Prostate gland (tissue), 2 donors: ENCODE results near the gene SLC25A17. TPM values are rescaled to one million over a fixed set of nuclear protein-coding genes. Genes with fewer than 3 reads are reported as not detected.
"Not testable (repeated sequence)": the region's sequence is repeated elsewhere in the genome, so short reads cannot be mapped to it uniquely, and the experiment has no call there.

Experiments used
- DNase-seq: peaks from one replicate; pipeline ENCODE4 v3.0.0-alpha.2; 2019; ENCODE audit warnings: low spot score
- H3K27ac ChIP-seq, 2 donors: fragments of 200-600 bp; sonication (generic); 2 replicates each; pipeline ENCODE4 v1.5.1; 2017 to 2019
- H3K27me3 ChIP-seq: fragments of 200-600 bp; sonication (generic); replicated peaks from 2 replicates; pipeline ENCODE4 v1.5.1; 2019; ENCODE audit not compliant: insufficient read depth
- H3K36me3 ChIP-seq, 2 donors: fragments of 200-600 bp; sonication (generic); 1 replicate in 1 of 2; 2 replicates in 1 of 2; pipeline versions ENCODE4 v1.5.1 to v1.8.1; 2017 to 2019
- H3K4me1 ChIP-seq: fragments of 200-600 bp; sonication (generic); replicated peaks from 2 replicates; pipeline ENCODE4 v1.5.1; 2019
- H3K4me3 ChIP-seq, 2 donors: fragments of 200-600 bp; sonication (generic); 2 replicates each; pipeline ENCODE4 v1.5.1; 2017 to 2019
- H3K9me3 ChIP-seq: fragments of 200-600 bp; sonication (generic); 2 replicates; pipeline ENCODE4 v1.5.1; 2017
- POLR2A ChIP-seq: fragments of 450-650 bp; IDR thresholded peaks from one replicate; pipeline ENCODE4 v1.6.1; 2016; ENCODE audit warnings: antibody characterized with exemption, mild to moderate bottlenecking
- POLR2AphosphoS5 ChIP-seq: sonication (generic); formaldehyde crosslinking; IDR thresholded peaks from one replicate; pipeline ENCODE4 v1.6.1; 2017; ENCODE audit warnings: antibody characterized with exemption
- WGBS: methylation state at CpG from one replicate; pipeline ENCODE4 v1.1.5; 2018; 5-methylcytosine and 5-hydroxymethylcytosine counted together
- intact Hi-C: fragments of 100-400 bp; cut with DNase I; formaldehyde crosslinking; loops from one replicate; pipeline ENCODE4 v1.14.2; 2022
- microRNA-seq: library from miRNA; unstranded; fragments of <30 nt; microRNA quantifications from one replicate; pipeline ENCODE4, GENCODE V29; 2016
- small RNA-seq, 2 donors: library from RNA; depleted of rRNA; stranded (forward); fragments of <200 nt; gene quantifications; one replicate each; pipeline ENCODE3, GENCODE V24; 2016
- total RNA-seq, 2 donors: library from RNA; depleted of rRNA; stranded (reverse); fragments of >200 nt; gene quantifications; one replicate each; pipeline ENCODE4 v1.1.0, GENCODE V29; 2016
- TF ChIP-seq, protein P1 (sequence below), 4 experiments: fragments of 200-600 bp in 2 of 4; fragments of 450-650 bp in 2 of 4; sonication (generic) in 2 of 4; IDR thresholded peaks; 1 replicate in 3 of 4; 2 replicates in 1 of 4; pipeline ENCODE4 v1.5.1; 2016 to 2019; ENCODE audit warnings: antibody characterized with exemption in 4 of 4, mild to moderate bottlenecking in 2 of 4, moderate library complexity in 2 of 4

SLC25A17 gene
- total RNA-seq, 2 donors from 2014 or later: 27.8 to 28.0 TPM

DNA sequence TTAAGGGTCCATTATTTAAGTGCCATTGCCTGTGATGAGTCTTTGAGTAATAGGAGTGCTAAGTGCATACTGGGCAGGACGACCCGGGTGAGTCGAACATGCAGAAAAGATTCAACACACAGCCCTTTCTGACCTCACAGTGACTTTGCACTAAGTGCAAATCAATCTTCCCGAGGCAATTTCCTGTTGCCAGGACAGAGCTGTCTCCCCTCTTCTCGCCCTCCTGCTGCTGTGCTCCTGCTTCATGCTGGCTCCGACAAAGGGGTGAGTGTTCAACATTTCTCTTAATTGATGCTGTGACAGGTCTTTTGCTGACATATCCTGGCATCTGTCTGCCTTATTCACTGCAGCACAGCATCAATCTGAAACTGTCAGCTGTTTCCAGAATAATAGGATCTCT is 97.9 kb downstream of the SLC25A17 start:
- Histone ChIP-seq H3K36me3 (no peaks in the 10 kb centered on the region), H3K27me3 (no peaks in the 10 kb centered on the region), H3K4me1 (no peaks in the 10 kb centered on the region), H3K27ac (no peak overlapping the region), H3K9me3 (no peaks in the 10 kb centered on the region), H3K4me3 (no peak overlapping the region)
- no peak for DNase-seq
- TF ChIP-seq POLR2AphosphoS5 (no peak), POLR2A (no peak)
- TF ChIP-seq, protein P1, sequence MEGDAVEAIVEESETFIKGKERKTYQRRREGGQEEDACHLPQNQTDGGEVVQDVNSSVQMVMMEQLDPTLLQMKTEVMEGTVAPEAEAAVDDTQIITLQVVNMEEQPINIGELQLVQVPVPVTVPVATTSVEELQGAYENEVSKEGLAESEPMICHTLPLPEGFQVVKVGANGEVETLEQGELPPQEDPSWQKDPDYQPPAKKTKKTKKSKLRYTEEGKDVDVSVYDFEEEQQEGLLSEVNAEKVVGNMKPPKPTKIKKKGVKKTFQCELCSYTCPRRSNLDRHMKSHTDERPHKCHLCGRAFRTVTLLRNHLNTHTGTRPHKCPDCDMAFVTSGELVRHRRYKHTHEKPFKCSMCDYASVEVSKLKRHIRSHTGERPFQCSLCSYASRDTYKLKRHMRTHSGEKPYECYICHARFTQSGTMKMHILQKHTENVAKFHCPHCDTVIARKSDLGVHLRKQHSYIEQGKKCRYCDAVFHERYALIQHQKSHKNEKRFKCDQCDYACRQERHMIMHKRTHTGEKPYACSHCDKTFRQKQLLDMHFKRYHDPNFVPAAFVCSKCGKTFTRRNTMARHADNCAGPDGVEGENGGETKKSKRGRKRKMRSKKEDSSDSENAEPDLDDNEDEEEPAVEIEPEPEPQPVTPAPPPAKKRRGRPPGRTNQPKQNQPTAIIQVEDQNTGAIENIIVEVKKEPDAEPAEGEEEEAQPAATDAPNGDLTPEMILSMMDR (IDR thresholded peaks at IDR 0.05): no peak
- WGBS: 25% methylated on average over 6 of the region's 6 CpGs
- intact Hi-C loops: no loop called here

DNA sequence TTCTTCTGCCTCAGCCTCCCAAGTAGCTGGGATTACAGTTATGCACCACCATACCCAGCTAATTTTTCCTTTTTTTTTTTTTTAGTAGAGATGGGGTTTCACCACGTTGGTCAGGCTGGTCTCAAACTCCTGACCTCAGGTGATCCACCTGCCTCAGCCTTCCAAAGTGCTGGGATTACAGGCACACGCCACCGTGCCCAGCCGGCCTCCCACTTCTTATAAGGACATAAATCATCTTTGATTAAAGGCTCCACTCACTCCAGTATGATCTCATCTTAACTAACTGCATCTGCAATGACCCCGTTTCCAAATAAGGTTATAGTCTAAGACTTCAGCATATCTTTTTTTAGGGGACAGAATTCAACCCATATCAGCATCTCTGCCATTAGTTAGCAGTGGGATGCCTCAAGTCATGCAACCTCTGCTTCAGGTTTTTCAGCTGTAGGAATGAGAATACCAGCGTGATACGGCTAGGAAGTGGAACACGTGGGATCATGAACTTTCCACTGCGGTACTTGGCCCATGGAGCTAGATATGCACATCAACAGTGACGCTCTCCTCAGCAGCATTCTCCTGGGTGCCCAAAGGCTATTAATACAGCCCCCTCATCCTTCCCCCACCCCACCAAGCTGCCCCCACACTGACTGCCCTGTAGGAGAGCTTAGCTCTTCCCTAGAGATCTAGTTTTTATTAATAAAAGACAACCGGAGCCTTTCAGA is 98.4 kb downstream of the SLC25A17 start:
- DNase-seq: no peak
- no peaks in the 10 kb centered on the region for H3K36me3 ChIP-seq
- H3K27ac ChIP-seq: no peak overlapping the region
- TF ChIP-seq POLR2A (no peak), POLR2AphosphoS5 (no peak)
- TF ChIP-seq, protein P1 (IDR thresholded peaks at IDR 0.05): no peak
- intact Hi-C loops: no loop called here
- H3K4me1 ChIP-seq: no peaks in the 10 kb centered on the region
- no peaks in the 10 kb centered on the region for H3K27me3 ChIP-seq
- no peak overlapping the region for H3K4me3 ChIP-seq
- no peaks in the 10 kb centered on the region for H3K9me3 ChIP-seq
- 50% methylated on average over 11 of the region's 11 CpGs for WGBS

DNA sequence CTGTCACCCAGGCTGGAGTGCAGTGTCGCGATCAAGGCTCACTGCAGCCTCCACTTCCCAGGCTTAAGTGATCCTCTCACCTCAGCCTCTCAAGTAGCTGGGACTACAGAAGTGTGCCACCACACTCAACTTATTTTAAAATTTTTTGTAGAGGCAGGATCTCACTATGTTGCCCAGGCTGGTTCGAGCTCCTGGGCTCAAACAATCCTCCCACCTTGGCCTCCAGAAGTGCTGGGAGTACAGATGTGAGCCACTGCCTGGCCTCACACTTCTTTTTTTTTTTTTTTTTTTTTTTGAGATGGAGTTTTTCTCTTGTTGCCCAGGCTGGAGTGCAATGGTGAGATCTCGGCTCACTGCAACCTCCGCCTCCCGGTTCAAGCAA is 99.0 kb downstream of the SLC25A17 start:
- DNase-seq, H3K27me3 ChIP-seq, H3K9me3 ChIP-seq, intact Hi-C loops, H3K36me3 ChIP-seq, H3K4me3 ChIP-seq, H3K27ac ChIP-seq, H3K4me1 ChIP-seq: not testable (repeated sequence)
- WGBS: 95% methylated on average over 6 of the region's 6 CpGs

Small RNA genes within 50 kb of the gene (microRNA-seq; reads per million reads assigned to microRNA genes)
- gene MIR4766: not detected

Small RNA genes within 50 kb of the gene (small RNA-seq; reads per million reads assigned to genes)
- gene JTBP1: 0 reads per million in 2 donors
- 0 to 0.10 reads per million in 2 donors for gene MIR4766

Other genes with a start within 250 kb of the SLC25A17 start
- gene MRTFA, start 182.6 kb downstream of the SLC25A17 start, total RNA-seq: 100 to 1,000 TPM in 1 of 2 donors, 10 to 100 TPM in 1; 71.0 to 104 TPM
- under 1 TPM in 1 of 2 donors, not detected in 1; 0.45 TPM for gene MCHR1, start 139.9 kb downstream of the SLC25A17 start, total RNA-seq
- gene ST13, start 37.3 kb upstream of the SLC25A17 start, total RNA-seq: 100 to 1,000 TPM; 159 to 205 TPM
- 10 to 100 TPM; 10.5 to 19.2 TPM for gene XPNPEP3, start 37.8 kb upstream of the SLC25A17 start, total RNA-seq
- gene DNAJB7, start 42.8 kb upstream of the SLC25A17 start, total RNA-seq: under 1 TPM in 1 of 2 donors, not detected in 1; 0.17 TPM
- 10 to 100 TPM; 34.9 to 42.8 TPM for gene RBX1, start 132.0 kb upstream of the SLC25A17 start, total RNA-seq